GM18907 (cell line): ENCODE measurements around the gene CPNE5.
"Not testable (repeated sequence)": the region's sequence is repeated elsewhere in the genome, so short reads cannot be mapped to it uniquely, and the experiment has no call there.

ENCODE experiments used
- ATAC-seq: cut with Tn5 transposase; IDR thresholded peaks from one replicate; pipeline ENCODE4 v1.9.1; 2021; ENCODE audit warnings: mild to moderate bottlenecking, moderate library complexity; ENCODE audit not compliant: unreplicated experiment

The CPNE5 gene

GRCh38 chr6:36706339-36706738, 132.9 kb downstream of the CPNE5 start:
- no peak for ATAC-seq

- not testable (repeated sequence) for ATAC-seq
These were observed 134.2 kb downstream of the CPNE5 start for GRCh38 chr6:36704961-36705577.

- no peak for ATAC-seq
These were observed 135.3 kb downstream of the CPNE5 start for GRCh38 chr6:36703982-36704381.

- no peak for ATAC-seq
These were observed 136.1 kb downstream of the CPNE5 start for GRCh38 chr6:36703081-36703606.

- no peak for ATAC-seq
These were observed 136.6 kb downstream of the CPNE5 start for GRCh38 chr6:36702656-36703055.

GRCh38 chr6:36701401-36701991, 137.7 kb downstream of the CPNE5 start:
- no peak for ATAC-seq

GRCh38 chr6:36700831-36701230, 138.4 kb downstream of the CPNE5 start:
- no peak for ATAC-seq

GRCh38 chr6:36700071-36700812, 139.0 kb downstream of the CPNE5 start:
- no peak for ATAC-seq

- ATAC-seq: no peak
These were observed 139.9 kb downstream of the CPNE5 start for GRCh38 chr6:36699348-36699747.

- no peak for ATAC-seq
These were observed 140.4 kb downstream of the CPNE5 start for GRCh38 chr6:36698871-36699271.

GRCh38 chr6:36698196-36698595, 141.0 kb downstream of the CPNE5 start:
- ATAC-seq: no peak

- no peak for ATAC-seq
These were observed 141.8 kb downstream of the CPNE5 start, which contains the start of gene RAB44 for GRCh38 chr6:36697481-36697903. Gene RAB44 (plus strand): TSS chr6:36697826. CDS start chr6:36704236, 6,410 bp downstream.

GRCh38 chr6:36695414-36695813, 143.8 kb downstream of the CPNE5 start:
- ATAC-seq: no peak

- ATAC-seq: no peak
These were observed 144.6 kb downstream of the CPNE5 start for GRCh38 chr6:36694616-36695015.

GRCh38 chr6:36692861-36693702, 146.2 kb downstream of the CPNE5 start:
- ATAC-seq: no peak

GRCh38 chr6:36692220-36692619, 147.0 kb downstream of the CPNE5 start:
- ATAC-seq: peak; percentile 62

- no peak for ATAC-seq
These were observed 147.6 kb downstream of the CPNE5 start for GRCh38 chr6:36691612-36692011.

GRCh38 chr6:36691011-36691410, 148.2 kb downstream of the CPNE5 start:
- no peak for ATAC-seq
